AG04449 (cell line): Measurements from ENCODE around the gene FITM1.

Experiments used
- CTCF ChIA-PET: fragments of 350-600 bp; formaldehyde crosslinking; extraction: SDS; loops from one replicate; lab custom pipeline; 2021; ENCODE audit warnings: antibody characterized with exemption; lab: Yijun Ruan, JAX
- POLR2A ChIA-PET: fragments of 400-600, 350-600 bp; formaldehyde crosslinking; extraction: SDS; loops from one replicate; lab custom pipeline; 2020; ENCODE audit warnings: antibody characterized with exemption, inconsistent platforms; lab: Yijun Ruan, JAX
- DNase-seq: peaks from one replicate; pipeline ENCODE4 v3.0.0-alpha.2; 2010; ENCODE audit warnings: low read depth, low spot score
- H3K4me3 ChIP-seq: 2 replicates; pipeline ENCODE4 v1.5.1; 2011; ENCODE audit warnings: low read depth, mild to moderate bottlenecking, control low read depth, low read length
- TF ChIP-seq, protein P1 (sequence below): IDR thresholded peaks from one replicate; pipeline ENCODE4 v1.5.1; 2011; ENCODE audit warnings: mild to moderate bottlenecking, moderate library complexity, low read length, control low read depth, inconsistent platforms; ENCODE audit not compliant: insufficient read depth; ENCODE audit errors: missing control alignments

Gene FITM1

DNA sequence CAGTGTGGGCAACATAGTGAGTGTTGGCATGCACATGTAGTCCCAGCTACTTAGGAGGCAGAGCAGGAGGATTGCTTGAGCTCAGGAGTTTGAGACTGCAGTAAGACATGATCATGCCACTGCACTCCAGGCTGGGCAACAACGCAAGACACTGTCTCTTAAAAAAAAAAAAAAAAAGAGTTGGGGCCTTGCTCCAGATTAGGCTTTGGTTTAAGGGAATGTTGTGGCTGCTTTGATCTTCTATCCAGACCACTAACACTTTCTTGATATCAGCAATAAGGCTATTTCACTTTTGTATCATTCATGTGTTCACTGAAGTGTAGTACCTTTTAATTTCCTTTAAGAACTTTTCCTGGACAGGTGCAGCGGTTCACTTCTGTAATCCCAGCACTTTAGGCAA lies 2.8 kb upstream of the FITM1 start:
- ChIA-PET CTCF (interaction anchor here (0.9 to 2.3 kb wide), 6 partner anchors 12 to 70 kb away, joined by 3 to 9 read pairs (median 4); partner anchors contain the start of genes EMC9 and IRF9), POLR2A (interaction anchor here (1.0 kb wide), 1 partner anchor 8 kb away, joined by 3 read pairs; the partner anchor contains the start of gene PSME1)
- H3K4me3 ChIP-seq, result no peak overlapping the region
- TF ChIP-seq, protein P1, sequence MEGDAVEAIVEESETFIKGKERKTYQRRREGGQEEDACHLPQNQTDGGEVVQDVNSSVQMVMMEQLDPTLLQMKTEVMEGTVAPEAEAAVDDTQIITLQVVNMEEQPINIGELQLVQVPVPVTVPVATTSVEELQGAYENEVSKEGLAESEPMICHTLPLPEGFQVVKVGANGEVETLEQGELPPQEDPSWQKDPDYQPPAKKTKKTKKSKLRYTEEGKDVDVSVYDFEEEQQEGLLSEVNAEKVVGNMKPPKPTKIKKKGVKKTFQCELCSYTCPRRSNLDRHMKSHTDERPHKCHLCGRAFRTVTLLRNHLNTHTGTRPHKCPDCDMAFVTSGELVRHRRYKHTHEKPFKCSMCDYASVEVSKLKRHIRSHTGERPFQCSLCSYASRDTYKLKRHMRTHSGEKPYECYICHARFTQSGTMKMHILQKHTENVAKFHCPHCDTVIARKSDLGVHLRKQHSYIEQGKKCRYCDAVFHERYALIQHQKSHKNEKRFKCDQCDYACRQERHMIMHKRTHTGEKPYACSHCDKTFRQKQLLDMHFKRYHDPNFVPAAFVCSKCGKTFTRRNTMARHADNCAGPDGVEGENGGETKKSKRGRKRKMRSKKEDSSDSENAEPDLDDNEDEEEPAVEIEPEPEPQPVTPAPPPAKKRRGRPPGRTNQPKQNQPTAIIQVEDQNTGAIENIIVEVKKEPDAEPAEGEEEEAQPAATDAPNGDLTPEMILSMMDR, result no peak
- DNase-seq, result no peak

DNA sequence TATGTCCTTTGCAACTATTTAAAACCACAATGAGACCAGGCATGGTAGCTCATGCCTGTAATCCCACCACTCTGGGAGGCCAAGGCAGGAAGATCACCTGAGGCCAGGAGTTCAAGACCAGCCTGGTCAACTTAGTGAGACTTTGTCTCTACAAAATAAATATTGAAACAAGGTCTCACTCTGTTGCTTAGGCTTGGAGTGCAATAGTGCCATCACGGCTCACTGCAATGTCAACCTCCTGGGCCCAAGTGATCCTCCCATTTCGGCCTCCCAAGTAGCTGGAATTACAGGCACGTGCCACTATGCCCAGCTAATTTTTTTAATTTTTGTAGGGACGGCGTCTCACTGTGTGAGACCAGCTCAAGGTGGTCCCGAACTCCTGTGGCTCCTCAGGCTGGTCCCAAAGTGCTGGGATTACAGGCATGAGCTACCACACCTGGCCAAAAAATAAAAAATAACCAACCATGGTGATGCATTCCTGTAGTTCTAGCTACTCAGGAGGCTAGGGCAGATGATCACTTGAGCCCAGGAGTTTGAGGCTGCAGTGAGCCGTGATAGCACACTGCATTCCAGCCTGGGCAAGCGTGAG lies 955 bp upstream of the FITM1 start:
- H3K4me3 ChIP-seq, result no peak overlapping the region
- ChIA-PET POLR2A (interaction anchor here (0.8 kb wide), 1 partner anchor 15 kb away, joined by 3 read pairs; the partner anchor contains the start of genes DCAF11 and NRL), CTCF (interaction anchor here (1.7 kb wide), 1 partner anchor 32 kb away, joined by 4 read pairs; the partner anchor contains the start of gene IRF9)
- TF ChIP-seq, protein P1, result no peak
- no peak for DNase-seq

DNA sequence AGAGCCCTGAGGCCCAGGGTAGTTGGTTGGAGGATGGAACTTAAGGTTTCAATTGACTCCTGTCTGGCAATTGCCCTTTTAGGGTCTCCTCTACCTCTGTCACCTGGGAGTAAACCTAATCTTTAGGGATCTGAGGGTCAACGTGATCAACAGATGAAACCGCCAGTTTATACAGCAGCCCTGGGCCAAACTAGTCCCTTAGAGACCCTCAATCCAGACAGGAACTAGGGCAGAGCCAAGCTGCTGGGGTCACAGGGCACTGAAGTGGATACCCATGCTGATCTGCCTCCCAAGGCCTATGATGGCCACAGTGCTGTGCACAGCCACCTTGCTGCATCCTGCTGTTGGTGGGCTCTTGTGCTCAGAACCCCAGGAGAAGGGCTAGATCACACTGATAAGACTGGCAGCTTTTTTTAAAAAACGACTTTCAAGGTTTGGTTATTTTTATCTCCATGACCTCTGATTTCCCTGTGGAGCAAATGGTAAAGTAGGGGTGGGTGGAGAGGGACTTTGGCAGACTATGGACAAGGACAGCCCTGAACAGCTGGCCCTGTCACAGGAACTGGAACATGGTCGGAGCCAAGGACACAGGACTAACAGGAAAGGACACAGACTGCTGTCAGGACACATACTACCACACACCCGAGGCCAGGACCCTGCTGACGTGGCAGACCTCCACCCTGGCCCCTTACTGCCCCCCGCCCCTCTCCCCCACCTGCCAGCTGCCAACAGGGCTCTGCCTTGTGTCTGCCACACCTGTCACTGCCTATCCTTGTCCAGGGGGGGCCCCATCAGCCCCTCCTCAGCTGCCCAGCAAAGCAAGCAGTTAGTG lies 474 bp downstream of the FITM1 start:
- ChIA-PET CTCF (interaction anchor here (0.9 to 1.6 kb wide), 2 partner anchors 15 to 41 kb away, joined by 3 read pairs; no protein-coding TSS in a partner anchor), POLR2A (no interaction called here)

DNA sequence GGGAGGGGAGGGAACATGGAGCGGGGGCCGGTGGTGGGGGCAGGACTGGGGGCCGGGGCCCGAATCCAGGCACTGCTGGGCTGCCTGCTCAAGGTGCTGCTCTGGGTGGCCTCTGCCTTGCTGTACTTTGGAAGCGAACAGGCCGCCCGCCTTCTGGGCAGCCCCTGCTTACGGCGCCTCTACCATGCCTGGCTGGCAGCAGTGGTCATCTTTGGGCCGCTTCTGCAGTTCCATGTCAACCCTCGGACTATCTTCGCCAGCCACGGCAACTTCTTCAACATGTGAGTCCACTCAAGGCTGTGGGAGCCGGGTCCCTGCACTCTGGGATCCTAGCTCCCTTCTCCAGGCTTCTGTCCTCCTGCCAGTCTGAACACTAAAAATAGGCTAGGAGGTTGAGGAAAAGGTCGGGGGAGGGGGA lies 1.1 kb downstream of the FITM1 start:
- H3K4me3 ChIP-seq, result no peak overlapping the region
- POLR2A ChIA-PET, result no interaction called here
- CTCF ChIA-PET, result interaction anchor here (0.9 to 1.6 kb wide), 2 partner anchors 15 to 41 kb away, joined by 3 read pairs; no protein-coding TSS in a partner anchor
- TF ChIP-seq, protein P1, result no peak
- no peak for DNase-seq

More for the DNA sequence above, 474 bp downstream of the FITM1 start:
- TF ChIP-seq, protein P1, result no peak
- no peak overlapping the region for H3K4me3 ChIP-seq
- DNase-seq, result no peak

DNA sequence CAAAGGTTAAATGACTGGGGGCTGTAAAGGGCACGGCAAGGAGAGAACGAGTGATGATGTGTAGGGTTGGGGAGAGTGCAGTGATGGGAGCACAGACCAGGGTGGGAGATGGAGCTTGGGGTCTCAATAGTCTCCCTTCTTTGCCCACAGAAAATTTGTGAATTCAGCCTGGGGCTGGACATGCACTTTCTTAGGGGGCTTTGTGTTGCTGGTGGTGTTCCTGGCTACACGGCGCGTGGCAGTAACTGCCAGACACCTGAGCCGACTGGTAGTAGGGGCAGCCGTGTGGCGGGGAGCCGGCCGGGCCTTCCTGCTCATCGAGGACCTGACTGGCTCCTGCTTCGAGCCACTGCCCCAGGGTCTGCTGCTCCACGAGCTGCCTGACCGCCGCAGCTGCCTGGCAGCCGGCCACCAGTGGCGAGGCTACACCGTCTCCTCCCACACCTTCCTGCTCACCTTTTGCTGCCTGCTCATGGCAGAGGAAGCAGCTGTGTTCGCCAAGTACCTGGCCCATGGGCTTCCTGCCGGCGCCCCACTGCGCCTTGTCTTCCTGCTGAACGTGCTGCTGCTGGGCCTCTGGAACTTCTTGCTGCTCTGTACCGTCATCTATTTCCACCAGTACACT lies 1.7 kb downstream of the FITM1 start:
- ChIA-PET POLR2A (no interaction called here), CTCF (interaction anchor here (0.9 to 1.6 kb wide), 2 partner anchors 16 to 42 kb away, joined by 3 read pairs; no protein-coding TSS in a partner anchor)
- H3K4me3 ChIP-seq, result no peak overlapping the region

More for the DNA sequence above, 1.7 kb downstream of the FITM1 start:
- TF ChIP-seq, protein P1, result no peak
- DNase-seq, result no peak
